ENCODE data around the gene B3GNT5. TPM values are rescaled to one million over a fixed set of nuclear protein-coding genes. Genes with fewer than 3 reads are reported as not detected.
A peak's percentile ranks its signal among the peaks of the same experiment; 100 is the strongest.

B3GNT5 gene
- total RNA-seq, 3 donors from 2014 or later = 33.7 to 80.1 (median 71.2) TPM

- intact Hi-C loops (cut with DNase I, micrococcal nuclease) = no loop called here
- TF ChIP-seq CTCF (IDR thresholded peaks at IDR 0.05) = no peak
- ATAC-seq = peak; percentile 88
- H3K4me1 ChIP-seq (ENCODE audit: low read depth) = no peaks in the 10 kb centered on the region
- H3K36me3 ChIP-seq (ENCODE audit: low read depth) = no peaks in the 10 kb centered on the region
- no peaks in the 10 kb centered on the region for H3K9me3 ChIP-seq
- H3K4me3 ChIP-seq = no peak overlapping the region
- DNase-seq = peak; percentile 51 to 62 (median 57)
These were observed 62.7 kb downstream of the B3GNT5 start for GRCh38 chr3:183315739-183316138.

GRCh38 chr3:183317271-183317670, 64.2 kb downstream of the B3GNT5 start:
- no peak for ATAC-seq
- H3K36me3 ChIP-seq (ENCODE audit: low read depth) = no peaks in the 10 kb centered on the region
- no peaks in the 10 kb centered on the region for H3K4me1 ChIP-seq (ENCODE audit: low read depth)
- intact Hi-C loops (cut with DNase I, micrococcal nuclease) = no loop called here
- no peak overlapping the region for H3K4me3 ChIP-seq
- no peak for TF ChIP-seq CTCF (IDR thresholded peaks at IDR 0.05)
- no peak for DNase-seq
- no peaks in the 10 kb centered on the region for H3K9me3 ChIP-seq

GRCh38 chr3:183317886-183318865, 65.1 kb downstream of the B3GNT5 start:
- Histone ChIP-seq H3K9me3 (no peaks in the 10 kb centered on the region), H3K4me1 (ENCODE audit: low read depth) (no peaks in the 10 kb centered on the region), H3K4me3 (no peak overlapping the region), H3K36me3 (ENCODE audit: low read depth) (no peaks in the 10 kb centered on the region)
- no peak for DNase-seq
- peak; percentile 76 for ATAC-seq
- intact Hi-C loops (cut with DNase I, micrococcal nuclease) = no loop called here
- no peak for TF ChIP-seq CTCF (IDR thresholded peaks at IDR 0.05)

- Histone ChIP-seq H3K9me3 (no peaks in the 10 kb centered on the region), H3K4me1 (ENCODE audit: low read depth) (no peaks in the 10 kb centered on the region), H3K36me3 (ENCODE audit: low read depth) (no peaks in the 10 kb centered on the region), H3K4me3 (no peak overlapping the region)
- intact Hi-C loops (cut with DNase I, micrococcal nuclease) = no loop called here
- no peak for TF ChIP-seq CTCF (IDR thresholded peaks at IDR 0.05)
- no peak for DNase-seq
- ATAC-seq = no peak
These were observed 65.8 kb downstream of the B3GNT5 start for GRCh38 chr3:183318877-183319276.

GRCh38 chr3:183319371-183319770, 66.3 kb downstream of the B3GNT5 start:
- intact Hi-C loops (cut with DNase I, micrococcal nuclease) = no loop called here
- no peak for DNase-seq
- H3K4me1 ChIP-seq (ENCODE audit: low read depth) = no peaks in the 10 kb centered on the region

More at GRCh38 chr3:183319371-183319770, 66.3 kb downstream of the B3GNT5 start:
- no peak for TF ChIP-seq CTCF (IDR thresholded peaks at IDR 0.05)
- ATAC-seq = no peak
- Histone ChIP-seq H3K9me3 (no peaks in the 10 kb centered on the region), H3K4me3 (no peak overlapping the region), H3K36me3 (ENCODE audit: low read depth) (no peaks in the 10 kb centered on the region)

Other genes with a start within 250 kb of the B3GNT5 start
- 10 to 100 TPM; 28.1 to 36.5 (median 32.8) TPM for gene MCCC1, start 153.8 kb upstream of the B3GNT5 start, total RNA-seq
- under 1 TPM; 0.44 to 0.99 (median 0.49) TPM for gene LAMP3, start 90.5 kb upstream of the B3GNT5 start, total RNA-seq
- 1 to 10 TPM in 2 of 3 donors, under 1 TPM in 1; 0.84 to 2.7 (median 1.1) TPM for gene MCF2L2, start 175.4 kb downstream of the B3GNT5 start, total RNA-seq

Measured in mucosa of descending colon (tissue), 3 donors.